Breast epithelium (tissue), 4 donors: Measurements from ENCODE around the gene PRRC2B. TPM values are rescaled to one million over a fixed set of nuclear protein-coding genes. Genes with fewer than 3 reads are reported as not detected.

Experiments
- DNase-seq, 2 donors: peaks; one replicate each; pipeline ENCODE4 v3.0.0-alpha.2; 2019; ENCODE audit warnings: low spot score in 2 of 2
- H3K27ac ChIP-seq, 2 donors: fragments of 200-600 bp; sonication (generic) in 1 of 2; one replicate each; pipeline ENCODE4 v1.5.1; 2016 to 2019; ENCODE audit warnings: mild to moderate bottlenecking in 1 of 2
- H3K27me3 ChIP-seq, 2 donors: fragments of 200-600 bp; sonication (generic) in 1 of 2; one replicate each; pipeline versions ENCODE4 v1.5.1 to v1.6.0; 2017 to 2019; ENCODE audit warnings: control low read depth in 1 of 2, mild to moderate bottlenecking in 1 of 2
- H3K36me3 ChIP-seq: fragments of 200-600 bp; one replicate; pipeline ENCODE4 v1.5.1; 2019
- H3K4me1 ChIP-seq, 2 donors: fragments of 200-600 bp; sonication (generic); one replicate each; pipeline ENCODE4 v1.5.1; 2016 to 2019; ENCODE audit warnings: control low read depth in 1 of 2
- H3K4me3 ChIP-seq, 3 donors: fragments of 200-600 bp; sonication (generic); 1 replicate in 2 of 3; 2 replicates in 1 of 3; pipeline ENCODE4 v1.5.1; 2016 to 2019; ENCODE audit warnings: mild to moderate bottlenecking in 3 of 3, moderate library complexity in 2 of 3
- H3K9me3 ChIP-seq, 2 donors: fragments of 200-600 bp; sonication (generic) in 1 of 2; one replicate each; pipeline ENCODE4 v1.5.1; 2016 to 2019; ENCODE audit warnings: control low read depth in 1 of 2
- CTCF ChIP-seq, 3 donors: fragments of 450-650 bp; IDR thresholded peaks; one replicate each; pipeline ENCODE4 v1.5.1; 2016 to 2017; ENCODE audit warnings: antibody characterized with exemption in 3 of 3, mild to moderate bottlenecking in 3 of 3, moderate library complexity in 3 of 3
- POLR2A ChIP-seq: fragments of 450-650 bp; IDR thresholded peaks from one replicate; pipeline ENCODE4 v1.6.1; 2016; ENCODE audit warnings: antibody characterized with exemption, mild to moderate bottlenecking, moderate library complexity
- POLR2AphosphoS5 ChIP-seq, 3 donors: sonication (generic); formaldehyde crosslinking; IDR thresholded peaks; one replicate each; pipeline ENCODE4 v1.6.1; 2017; ENCODE audit warnings: antibody characterized with exemption in 3 of 3
- intact Hi-C: fragments of 100-400 bp; cut with DNase I; formaldehyde crosslinking; loops from one replicate; pipeline ENCODE4 v1.15.1; 2023; ENCODE audit warnings: low total_unique reads
- total RNA-seq, 3 donors: library from RNA; depleted of rRNA; stranded (reverse); fragments of >200 nt; gene quantifications; one replicate each; pipeline ENCODE4 v1.1.0, GENCODE V29; 2016

PRRC2B gene
- total RNA-seq, 3 donors from 2014 or later: 95.9 to 143 (median 102) TPM

- DNase-seq: no peak
- Histone ChIP-seq H3K27ac (no peak overlapping the region), H3K27me3 (no peaks in the 10 kb centered on the region), H3K9me3 (no peaks in the 10 kb centered on the region), H3K4me1 (no peaks in the 10 kb centered on the region), H3K4me3 (no peak overlapping the region), H3K36me3 (peaks cover 9% of the 10 kb centered on the region)
- intact Hi-C loops: loop anchor here (10.0 kb wide), 1 partner anchor 80 kb away; the partner anchor contains the start of gene PRRC2B
- TF ChIP-seq POLR2AphosphoS5 (IDR thresholded peaks at IDR 0.05): no peak
- no peak for TF ChIP-seq CTCF (IDR thresholded peaks at IDR 0.05)
- no peak for TF ChIP-seq POLR2A
These were observed 80.8 kb downstream of the PRRC2B start for GRCh38 chr9:131474711-131475110.

GRCh38 chr9:131475111-131475955, 81.4 kb downstream of the PRRC2B start:
- intact Hi-C loops: loop anchor here (10.0 kb wide), 1 partner anchor 81 kb away; the partner anchor contains the start of gene PRRC2B
- H3K4me3 ChIP-seq: no peak overlapping the region
- no peaks in the 10 kb centered on the region for H3K27me3 ChIP-seq
- no peak for TF ChIP-seq CTCF (IDR thresholded peaks at IDR 0.05)
- no peak for TF ChIP-seq POLR2A
- no peak for TF ChIP-seq POLR2AphosphoS5 (IDR thresholded peaks at IDR 0.05)
- H3K4me1 ChIP-seq: no peaks in the 10 kb centered on the region
- H3K36me3 ChIP-seq: peaks cover 9% of the 10 kb centered on the region
- H3K27ac ChIP-seq: peak overlapping the region in 1 of 2 donors; percentile 40
- no peaks in the 10 kb centered on the region for H3K9me3 ChIP-seq
- DNase-seq: no peak

GRCh38 chr9:131475956-131476776, 82.3 kb downstream of the PRRC2B start:
- Histone ChIP-seq H3K9me3 (no peaks in the 10 kb centered on the region), H3K4me3 (no peak overlapping the region), H3K27me3 (no peaks in the 10 kb centered on the region), H3K36me3 (peaks cover 9% of the 10 kb centered on the region), H3K27ac (peak overlapping the region; percentile 12 to 40), H3K4me1 (no peaks in the 10 kb centered on the region)
- intact Hi-C loops: loop anchor here (10.0 kb wide), 1 partner anchor 81 kb away; the partner anchor contains the start of gene PRRC2B
- no peak for DNase-seq
- TF ChIP-seq CTCF (IDR thresholded peaks at IDR 0.05) (peak in 2 of 3 donors; percentile 9 to 46), POLR2A (no peak), POLR2AphosphoS5 (IDR thresholded peaks at IDR 0.05) (no peak)

GRCh38 chr9:131476777-131477345, 83.0 kb downstream of the PRRC2B start:
- peaks cover 9% of the 10 kb centered on the region for H3K36me3 ChIP-seq

More at GRCh38 chr9:131476777-131477345, 83.0 kb downstream of the PRRC2B start:
- Histone ChIP-seq H3K27me3 (no peaks in the 10 kb centered on the region), H3K9me3 (no peaks in the 10 kb centered on the region), H3K4me1 (peaks cover 0 to 2% of the 10 kb centered on the region in 2 donors), H3K27ac (peak overlapping the region; percentile 5 to 43), H3K4me3 (no peak overlapping the region)
- intact Hi-C loops: loop anchor here (10.0 kb wide), 1 partner anchor 82 kb away; the partner anchor contains the start of gene PRRC2B
- TF ChIP-seq CTCF (IDR thresholded peaks at IDR 0.05): no peak
- no peak for TF ChIP-seq POLR2AphosphoS5 (IDR thresholded peaks at IDR 0.05)
- no peak for TF ChIP-seq POLR2A
- DNase-seq: no peak
